ENCODE measurements around the gene KLHDC3. TPM values are rescaled to one million over a fixed set of nuclear protein-coding genes. Genes with fewer than 3 reads are reported as not detected.

The KLHDC3 gene
- total and polyA plus RNA-seq, 2 of the 13 experiments (the other 11 are each of a cell fraction or from before 2014, with no cell fraction given) = 78.3 to 91.5 TPM

GRCh38 chr6:43021270-43022047, 7.4 kb downstream of the KLHDC3 start, which contains the start of gene RRP36 (continued):
- TF ChIP-seq, protein P1, sequence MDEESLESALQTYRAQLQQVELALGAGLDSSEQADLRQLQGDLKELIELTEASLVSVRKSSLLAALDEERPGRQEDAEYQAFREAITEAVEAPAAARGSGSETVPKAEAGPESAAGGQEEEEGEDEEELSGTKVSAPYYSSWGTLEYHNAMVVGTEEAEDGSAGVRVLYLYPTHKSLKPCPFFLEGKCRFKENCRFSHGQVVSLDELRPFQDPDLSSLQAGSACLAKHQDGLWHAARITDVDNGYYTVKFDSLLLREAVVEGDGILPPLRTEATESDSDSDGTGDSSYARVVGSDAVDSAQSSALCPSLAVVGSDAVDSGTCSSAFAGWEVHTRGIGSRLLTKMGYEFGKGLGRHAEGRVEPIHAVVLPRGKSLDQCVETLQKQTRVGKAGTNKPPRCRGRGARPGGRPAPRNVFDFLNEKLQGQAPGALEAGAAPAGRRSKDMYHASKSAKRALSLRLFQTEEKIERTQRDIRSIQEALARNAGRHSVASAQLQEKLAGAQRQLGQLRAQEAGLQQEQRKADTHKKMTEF (CRISPR knock-in tag; IDR thresholded peaks at IDR 0.05) = peak; percentile 80
- no peak for TF ChIP-seq ZNF136 (CRISPR knock-in tag; IDR thresholded peaks at IDR 0.05; ENCODE audit: low read depth)
- peak; percentile 68 for TF ChIP-seq SRY (CRISPR knock-in tag; IDR thresholded peaks at IDR 0.05)
- TF ChIP-seq KAT2B (IDR thresholded peaks at IDR 0.05; ENCODE audit: borderline replicate concordance, low read depth, low read length) = no peak
- no peak for TF ChIP-seq U2AF2 (IDR thresholded peaks at IDR 0.05; ENCODE audit: low read depth, low read length)
- no peak for TF ChIP-seq DDIT3 (CRISPR knock-in tag; IDR thresholded peaks at IDR 0.05)
- TF ChIP-seq FOXA1 (IDR thresholded peaks at IDR 0.05) = no peak
- no peak for TF ChIP-seq FOXA1 (CRISPR knock-in tag; IDR thresholded peaks at IDR 0.05)
- no peak for TF ChIP-seq ZKSCAN5 (CRISPR knock-in tag; IDR thresholded peaks at IDR 0.05)
- TF ChIP-seq ATF1 (CRISPR knock-in tag; IDR thresholded peaks at IDR 0.05) = no peak
- TF ChIP-seq SETDB1 (CRISPR knock-in tag; IDR thresholded peaks at IDR 0.05; ENCODE audit: borderline replicate concordance) = no peak
- TF ChIP-seq ZNF382 (CRISPR knock-in tag; IDR thresholded peaks at IDR 0.05; ENCODE audit: borderline replicate concordance) = no peak
- TF ChIP-seq ZNF292 (CRISPR knock-in tag; IDR thresholded peaks at IDR 0.05; ENCODE audit: borderline replicate concordance, low read depth) = no peak
- peak; percentile 72; the same call in 1 of the 2 replicates for TF ChIP-seq MEIS2 (CRISPR knock-in tag; IDR thresholded peaks at IDR 0.05)
- 0 out of 2 replicates have a peak, but pooled peaks have one; percentile 45 for TF ChIP-seq FOXK1 (CRISPR knock-in tag; IDR thresholded peaks at IDR 0.05; ENCODE audit: borderline replicate concordance, low read depth)
- TF ChIP-seq ZNF142 (CRISPR knock-in tag; IDR thresholded peaks at IDR 0.05) = peak; percentile 47; the same call in 1 of the 2 replicates
- TF ChIP-seq, protein P2, sequence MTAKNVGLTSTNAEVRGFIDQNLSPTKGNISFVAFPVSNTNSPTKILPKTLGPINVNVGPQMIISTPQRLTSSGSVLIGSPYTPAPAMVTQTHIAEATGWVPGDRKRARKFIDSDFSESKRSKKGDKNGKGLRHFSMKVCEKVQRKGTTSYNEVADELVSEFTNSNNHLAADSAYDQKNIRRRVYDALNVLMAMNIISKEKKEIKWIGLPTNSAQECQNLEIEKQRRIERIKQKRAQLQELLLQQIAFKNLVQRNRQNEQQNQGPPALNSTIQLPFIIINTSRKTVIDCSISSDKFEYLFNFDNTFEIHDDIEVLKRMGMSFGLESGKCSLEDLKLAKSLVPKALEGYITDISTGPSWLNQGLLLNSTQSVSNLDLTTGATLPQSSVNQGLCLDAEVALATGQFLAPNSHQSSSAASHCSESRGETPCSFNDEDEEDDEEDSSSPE (CRISPR knock-in tag; IDR thresholded peaks at IDR 0.05) = peak; percentile 77
- no peak for TF ChIP-seq RFX5 (IDR thresholded peaks at IDR 0.05; ENCODE audit: low read depth, low read length)
